CD14-positive monocyte (primary cell): ENCODE measurements around the gene ST3GAL5. TPM values are rescaled to one million over a fixed set of nuclear protein-coding genes. Genes with fewer than 3 reads are reported as not detected.

ENCODE experiments used
- DNase-seq, 3 donors: peaks; one replicate each; pipeline ENCODE4 v3.0.0-alpha.2; 2011 to 2022
- H2AFZ ChIP-seq: 2 replicates; pipeline ENCODE4 v1.6.0; 2012; ENCODE audit warnings: mild to moderate bottlenecking, low read depth, low read length, inconsistent platforms; ENCODE audit not compliant: insufficient read depth, poor library complexity, severe bottlenecking
- H3K27ac ChIP-seq, 2 donors: 1 replicate in 1 of 2; 2 replicates in 1 of 2; pipeline ENCODE4 v1.5.1; 2012 to 2013; ENCODE audit warnings: low read length in 2 of 2, control low read depth in 1 of 2, inconsistent platforms in 1 of 2, low read depth in 1 of 2, mild to moderate bottlenecking in 1 of 2
- H3K27me3 ChIP-seq, 2 donors: one replicate each; pipeline versions ENCODE4 v1.6.0 to v1.6.1; 2011 to 2013; ENCODE audit warnings: low read length in 2 of 2; ENCODE audit not compliant: control insufficient read depth in 2 of 2, insufficient read depth in 2 of 2
- H3K36me3 ChIP-seq, 2 donors: replicated peaks in 1 of 2; 1 replicate in 1 of 2; 2 replicates in 1 of 2; pipeline versions ENCODE4 v1.5.1 to v1.6.1; 2012 to 2013; ENCODE audit warnings: low read length in 2 of 2, control low read depth in 1 of 2, inconsistent platforms in 1 of 2, mild to moderate bottlenecking in 1 of 2; ENCODE audit not compliant: insufficient read depth in 2 of 2, control insufficient read depth in 1 of 2
- H3K4me1 ChIP-seq, 2 donors: 1 replicate in 1 of 2; 2 replicates in 1 of 2; pipeline versions ENCODE4 v1.5.1 to v1.6.1; 2012 to 2013; ENCODE audit warnings: low read length in 2 of 2, control low read depth in 1 of 2, inconsistent platforms in 1 of 2, mild to moderate bottlenecking in 1 of 2, moderate library complexity in 1 of 2; ENCODE audit not compliant: insufficient read depth in 2 of 2, control insufficient read depth in 1 of 2
- H3K4me2 ChIP-seq: replicated peaks from 2 replicates; pipeline ENCODE3; 2012; ENCODE audit warnings: low read length, moderate library complexity, mild to moderate bottlenecking; ENCODE audit not compliant: poor library complexity, severe bottlenecking; ENCODE audit errors: extremely low read depth
- H3K4me3 ChIP-seq, 3 experiments: fragments of 200-600 bp in 1 of 3; sonication (generic) in 1 of 3; replicated peaks in 1 of 3; 1 replicate in 2 of 3; 2 replicates in 1 of 3; pipeline ENCODE4 v1.5.1; 2011 to 2013; ENCODE audit warnings: low read length in 3 of 3, mild to moderate bottlenecking in 3 of 3, control low read depth in 2 of 3, low read depth in 2 of 3, inconsistent platforms in 1 of 3, moderate library complexity in 1 of 3
- H3K79me2 ChIP-seq: 2 replicates; pipeline ENCODE4 v1.6.0; 2012; ENCODE audit warnings: mild to moderate bottlenecking, control low read depth, inconsistent platforms, low read length, moderate library complexity; ENCODE audit not compliant: insufficient read depth
- H3K9ac ChIP-seq: 2 replicates; pipeline ENCODE4 v1.6.0; 2017; ENCODE audit warnings: low read length, mild to moderate bottlenecking; ENCODE audit not compliant: insufficient read depth, poor library complexity, severe bottlenecking
- H3K9me3 ChIP-seq, 2 donors: replicated peaks in 1 of 2; 1 replicate in 1 of 2; 2 replicates in 1 of 2; pipeline versions ENCODE4 v1.5.1 to v1.6.1; 2012 to 2013; ENCODE audit warnings: low read length in 2 of 2, control low read depth in 1 of 2; ENCODE audit not compliant: control insufficient read depth in 1 of 2, insufficient read depth in 1 of 2
- H4K20me1 ChIP-seq: 2 replicates; pipeline ENCODE4 v1.6.0; 2012; ENCODE audit warnings: mild to moderate bottlenecking, low read length, control low read depth, moderate library complexity; ENCODE audit not compliant: insufficient read depth
- H3K27ac Mint-ChIP-seq, 7 donors: one replicate each; pipeline ENCODE4 v1.8.0; 2020; ENCODE audit warnings: mild to moderate bottlenecking in 7 of 7, mixed read lengths in 7 of 7, moderate library complexity in 6 of 7, inconsistent platforms in 2 of 7
- H3K27me3 Mint-ChIP-seq, 3 donors: one replicate each; pipeline ENCODE4 v1.8.0; 2021 to 2022; ENCODE audit warnings: low read depth in 3 of 3, mild to moderate bottlenecking in 3 of 3, mixed read lengths in 3 of 3, moderate library complexity in 3 of 3, inconsistent platforms in 1 of 3
- H3K36me3 Mint-ChIP-seq, 2 donors: one replicate each; pipeline ENCODE4 v1.8.0; 2020; ENCODE audit warnings: mixed read lengths in 2 of 2, inconsistent platforms in 1 of 2, mild to moderate bottlenecking in 1 of 2
- H3K4me1 Mint-ChIP-seq: one replicate; pipeline ENCODE4 v1.8.0; 2020; ENCODE audit warnings: mild to moderate bottlenecking, mixed read lengths
- H3K4me3 Mint-ChIP-seq, 2 donors: one replicate each; pipeline ENCODE4 v1.8.0; 2020; ENCODE audit warnings: mild to moderate bottlenecking in 2 of 2, mixed read lengths in 2 of 2, moderate library complexity in 1 of 2
- H3K9me3 Mint-ChIP-seq, 7 donors: one replicate each; pipeline ENCODE4 v1.8.0; 2020 to 2022; ENCODE audit warnings: mixed read lengths in 7 of 7, mild to moderate bottlenecking in 6 of 7, moderate library complexity in 6 of 7, inconsistent platforms in 2 of 7
- WGBS: methylation state at CpG from one replicate; pipeline ENCODE4 v1.1.5; 2013; ENCODE audit warnings: missing lambda C conversion rate; ENCODE audit not compliant: insufficient coverage; 5-methylcytosine and 5-hydroxymethylcytosine counted together
- intact Hi-C, 2 donors: fragments of 100-400 bp; cut with micrococcal nuclease; formaldehyde crosslinking; loops; one replicate each; pipeline versions ENCODE4 v1.15.0 to v1.15.1; 2023
- polyA plus RNA-seq, 3 donors: library from polyadenylated mRNA; depleted of rRNA in 1 of 3; unstranded in 2 of 3; stranded (reverse) in 1 of 3; fragments of 300-500 nt in 2 of 3; fragments of >200 nt in 1 of 3; fragmentation: Illumina TruSeq in 2 of 3; gene quantifications; 1 replicate in 2 of 3; 2 replicates in 1 of 3; pipeline ENCODE4 v1.2.3, GENCODE V29; 2012 to 2021
- TF ChIP-seq, protein P1 (sequence below): fragments of 200-600 bp; IDR thresholded peaks from one replicate; pipeline ENCODE4 v1.8.0; 2022; ENCODE audit warnings: antibody characterized with exemption, mild to moderate bottlenecking

The ST3GAL5 gene
- polyA plus RNA-seq, 3 donors = 14.0 to 51.2 (median 19.5) TPM

DNA sequence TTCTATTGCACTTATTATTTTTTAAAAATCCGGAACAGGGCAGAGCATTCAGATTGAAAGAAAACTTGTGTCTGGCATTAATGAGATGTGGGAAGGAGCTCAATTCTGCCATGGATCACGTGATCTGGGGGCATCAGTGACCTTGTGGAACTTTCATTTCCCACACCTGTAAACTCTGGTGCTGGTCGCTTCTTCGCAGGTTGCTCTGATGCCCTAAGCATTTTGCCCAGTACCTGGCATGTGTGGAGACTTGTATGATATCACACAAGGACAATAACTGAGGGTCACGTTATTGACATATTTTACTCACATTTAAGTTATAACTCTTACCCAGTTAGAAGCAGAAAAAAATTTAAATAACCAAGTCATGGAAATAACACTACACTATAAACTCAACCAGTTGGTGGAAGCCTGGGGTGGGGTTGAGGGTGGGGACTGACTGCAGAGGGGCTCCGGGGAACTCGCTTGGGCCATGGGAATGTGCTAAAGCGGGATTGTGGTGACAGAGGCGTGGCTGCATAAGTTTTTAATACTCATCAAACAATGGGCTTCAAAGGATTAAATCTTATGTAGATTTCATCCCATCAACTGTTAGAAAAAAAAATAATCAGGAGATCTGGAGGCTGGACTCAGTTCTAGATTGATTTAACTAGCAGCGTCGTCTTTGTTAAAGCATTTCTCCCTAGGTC lies 36.5 kb downstream of the ST3GAL5 start:
- peak overlapping the region in 1 of 2 donors; percentile 74 for H3K4me3 Mint-ChIP-seq
- H3K4me1 Mint-ChIP-seq = peaks cover 24% of the 10 kb centered on the region
- Histone ChIP-seq H3K79me2 (no peaks in the 10 kb centered on the region), H4K20me1 (no peaks in the 10 kb centered on the region), H3K36me3 (peaks cover 42 to 90% of the 10 kb centered on the region in 2 donors), H3K9ac (no peak overlapping the region), H3K9me3 (no peaks in the 10 kb centered on the region), H3K4me3 (no peak overlapping the region), H2AFZ (no peak overlapping the region), H3K4me1 (peaks cover 18 to 24% of the 10 kb centered on the region in 2 donors), H3K27ac (peak overlapping the region in 1 of 2 donors; percentile 89), H3K27me3 (no peaks in the 10 kb centered on the region), H3K4me2 (no peak overlapping the region)
- H3K27me3 Mint-ChIP-seq = peaks cover 0 to under 1% (median 0%) of the 10 kb centered on the region in 3 donors
- peaks cover 70 to 84% of the 10 kb centered on the region in 2 donors for H3K36me3 Mint-ChIP-seq
- H3K9me3 Mint-ChIP-seq = peaks cover 0 to 5% (median 2%) of the 10 kb centered on the region in 7 donors
- no CpG with 5 or more reads among the region's 11 CpGs for WGBS
- intact Hi-C loops = loop anchor here in 1 of 2 donors (5.0 kb wide), 1 partner anchor 35 kb away; the partner anchor contains the start of gene ST3GAL5
- peak overlapping the region in 5 of 7 donors; percentile 75 to 98 (median 91) for H3K27ac Mint-ChIP-seq
- no peak for DNase-seq
- TF ChIP-seq, protein P1, sequence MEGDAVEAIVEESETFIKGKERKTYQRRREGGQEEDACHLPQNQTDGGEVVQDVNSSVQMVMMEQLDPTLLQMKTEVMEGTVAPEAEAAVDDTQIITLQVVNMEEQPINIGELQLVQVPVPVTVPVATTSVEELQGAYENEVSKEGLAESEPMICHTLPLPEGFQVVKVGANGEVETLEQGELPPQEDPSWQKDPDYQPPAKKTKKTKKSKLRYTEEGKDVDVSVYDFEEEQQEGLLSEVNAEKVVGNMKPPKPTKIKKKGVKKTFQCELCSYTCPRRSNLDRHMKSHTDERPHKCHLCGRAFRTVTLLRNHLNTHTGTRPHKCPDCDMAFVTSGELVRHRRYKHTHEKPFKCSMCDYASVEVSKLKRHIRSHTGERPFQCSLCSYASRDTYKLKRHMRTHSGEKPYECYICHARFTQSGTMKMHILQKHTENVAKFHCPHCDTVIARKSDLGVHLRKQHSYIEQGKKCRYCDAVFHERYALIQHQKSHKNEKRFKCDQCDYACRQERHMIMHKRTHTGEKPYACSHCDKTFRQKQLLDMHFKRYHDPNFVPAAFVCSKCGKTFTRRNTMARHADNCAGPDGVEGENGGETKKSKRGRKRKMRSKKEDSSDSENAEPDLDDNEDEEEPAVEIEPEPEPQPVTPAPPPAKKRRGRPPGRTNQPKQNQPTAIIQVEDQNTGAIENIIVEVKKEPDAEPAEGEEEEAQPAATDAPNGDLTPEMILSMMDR = no peak

DNA sequence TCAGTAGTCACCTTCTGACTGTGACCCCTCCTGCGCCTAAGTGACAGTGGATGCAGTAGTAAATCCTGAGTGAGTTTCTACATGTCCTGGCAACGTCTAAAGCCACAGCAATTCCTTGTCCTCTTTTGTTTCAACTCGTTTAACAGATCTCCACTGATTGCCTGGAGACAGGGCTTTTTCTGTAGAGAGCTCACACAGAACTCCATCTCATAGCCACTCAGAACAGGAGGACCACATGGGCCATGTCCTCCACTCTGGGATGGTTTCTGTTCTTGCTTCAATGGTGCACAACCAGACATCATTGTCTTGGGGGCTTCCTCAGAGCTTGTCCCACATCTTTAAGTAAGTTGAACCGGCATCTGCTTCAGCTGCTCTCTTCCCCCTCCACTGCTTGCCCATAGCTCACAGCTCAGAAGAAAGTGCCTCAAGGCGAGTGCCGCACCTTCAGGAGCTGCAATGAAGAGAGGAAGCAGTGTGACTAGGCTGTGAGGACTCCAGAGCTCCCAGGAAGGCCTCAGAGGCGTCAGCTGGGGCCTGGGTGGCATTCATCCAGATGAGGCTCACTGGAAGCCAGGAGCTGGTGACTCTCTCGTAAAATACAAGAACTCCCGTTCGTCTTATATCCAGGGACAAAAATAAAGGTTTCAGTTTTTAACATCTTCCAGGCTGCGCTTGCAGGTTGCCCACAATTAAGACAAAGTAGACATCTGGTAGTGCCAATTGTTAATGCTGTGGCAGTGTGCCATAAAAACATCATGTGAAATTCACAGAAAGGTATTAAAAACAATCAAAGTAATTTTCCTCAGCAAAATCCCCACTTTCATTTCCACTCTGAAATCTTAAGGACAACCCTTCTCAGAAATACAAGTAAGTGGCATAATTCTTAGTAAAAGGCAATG lies 37.3 kb downstream of the ST3GAL5 start:
- H3K4me3 Mint-ChIP-seq = peak overlapping the region in 1 of 2 donors; percentile 43

More for the DNA sequence above, 37.3 kb downstream of the ST3GAL5 start:
- WGBS = 76% methylated on average over 7 of the region's 11 CpGs
- Histone ChIP-seq H3K27me3 (no peaks in the 10 kb centered on the region), H3K9me3 (no peaks in the 10 kb centered on the region), H3K27ac (peak overlapping the region in 1 of 2 donors; percentile 28), H4K20me1 (no peaks in the 10 kb centered on the region), H3K79me2 (no peaks in the 10 kb centered on the region), H2AFZ (no peak overlapping the region), H3K4me3 (no peak overlapping the region), H3K4me1 (peaks cover 18 to 24% of the 10 kb centered on the region in 2 donors), H3K4me2 (no peak overlapping the region), H3K9ac (no peak overlapping the region), H3K36me3 (peaks cover 43 to 90% of the 10 kb centered on the region in 2 donors)
- TF ChIP-seq, protein P1 = no peak
- peak overlapping the region in 5 of 7 donors; percentile 14 to 98 (median 48) for H3K27ac Mint-ChIP-seq
- peaks cover 0 to 5% (median 2%) of the 10 kb centered on the region in 7 donors for H3K9me3 Mint-ChIP-seq
- intact Hi-C loops = loop anchor here in 1 of 2 donors (5.0 kb wide), 1 partner anchor 36 kb away; the partner anchor contains the start of gene ST3GAL5
- H3K4me1 Mint-ChIP-seq = peaks cover 24% of the 10 kb centered on the region
- H3K27me3 Mint-ChIP-seq = peaks cover 0 to 3% (median 0%) of the 10 kb centered on the region in 3 donors
- DNase-seq = no peak
- H3K36me3 Mint-ChIP-seq = peaks cover 74 to 84% of the 10 kb centered on the region in 2 donors
